A673 (cell line): Measurements from ENCODE around the gene NHERF2.

Experiments
- CTCF ChIP-seq: fragments of 300-800, 200-600 bp; sonication (generic); conservative IDR thresholded peaks from 2 replicates; pipeline ENCODE4 v1.5.1; 2017; ENCODE audit warnings: low read depth, mild to moderate bottlenecking, antibody characterized with exemption, low read length, moderate library complexity, mixed read lengths
- EZH2 ChIP-seq: fragments of 200-600 bp; sonication (generic); IDR thresholded peaks from 2 replicates; pipeline ENCODE4 v1.6.1; 2017; ENCODE audit warnings: borderline replicate concordance, low read depth, mild to moderate bottlenecking, mixed read lengths, antibody characterized with exemption, low read length; ENCODE audit not compliant: poor library complexity, severe bottlenecking

- TF ChIP-seq EZH2 (no peak), CTCF (no peak)
Observed at GRCh38 chr16:2077696-2078095, 51.0 kb downstream of the NHERF2 start.
